Common myeloid progenitor, CD34-positive (primary cell): ENCODE measurements around the gene PDE8A.

ENCODE experiments used
- CTCF ChIA-PET: fragments of 350-600 bp; sonication (Branson Sonifier 250); formaldehyde crosslinking; loops from one replicate; lab custom pipeline; 2021; ENCODE audit warnings: antibody characterized with exemption; lab: Charles Lee
- POLR2A ChIA-PET: fragments of 350-600 bp; sonication (Branson Sonifier 250); formaldehyde crosslinking; loops from one replicate; lab custom pipeline; 2021; ENCODE audit warnings: antibody characterized with exemption; lab: Charles Lee
- DNase-seq, 3 donors: peaks; one replicate each; pipeline versions ENCODE4 v3.0.0 to v3.0.0-alpha.2; 2013
- H3K27ac ChIP-seq, 2 experiments: 1 replicate in 1 of 2; 2 replicates in 1 of 2; pipeline ENCODE4 v1.7.0; 2013; ENCODE audit warnings: inconsistent platforms in 2 of 2, low read length in 2 of 2, mild to moderate bottlenecking in 2 of 2, low read depth in 1 of 2, moderate library complexity in 1 of 2; ENCODE audit not compliant: severe bottlenecking in 2 of 2, insufficient read depth in 1 of 2, poor library complexity in 1 of 2
- H3K27me3 ChIP-seq, 5 experiments: replicated peaks in 2 of 5; 1 replicate in 3 of 5; 2 replicates in 2 of 5; pipeline versions ENCODE4 v1.6.1 to v1.7.0; 2013; ENCODE audit warnings: low read length in 4 of 5, mild to moderate bottlenecking in 2 of 5, moderate library complexity in 2 of 5, inconsistent platforms in 1 of 5; ENCODE audit not compliant: insufficient read depth in 5 of 5, control insufficient read depth in 4 of 5
- H3K36me3 ChIP-seq, 4 experiments: 1 replicate in 2 of 4; 2 replicates in 2 of 4; pipeline versions ENCODE4 v1.6.1 to v1.7.0; 2013; ENCODE audit warnings: low read length in 3 of 4, control low read depth in 1 of 4, mild to moderate bottlenecking in 1 of 4; ENCODE audit not compliant: control insufficient read depth in 4 of 4, insufficient read depth in 4 of 4
- H3K4me1 ChIP-seq, 4 experiments: 1 replicate in 3 of 4; 2 replicates in 1 of 4; pipeline versions ENCODE4 v1.6.1 to v1.7.1; 2013; ENCODE audit warnings: low read length in 3 of 4, mild to moderate bottlenecking in 3 of 4, control low read depth in 1 of 4, inconsistent platforms in 1 of 4, moderate library complexity in 1 of 4; ENCODE audit not compliant: control insufficient read depth in 4 of 4, insufficient read depth in 4 of 4; ENCODE audit errors: control extremely low read depth in 1 of 4
- H3K4me3 ChIP-seq, 7 experiments: 1 replicate in 4 of 7; 2 replicates in 3 of 7; pipeline versions ENCODE4 v1.5.1 to v1.7.0; 2013; ENCODE audit warnings: mild to moderate bottlenecking in 7 of 7, low read length in 6 of 7, moderate library complexity in 6 of 7, inconsistent platforms in 2 of 7, low read depth in 2 of 7, control low read depth in 1 of 7; ENCODE audit not compliant: insufficient read depth in 4 of 7, control insufficient read depth in 1 of 7; ENCODE audit errors: extremely low read depth in 1 of 7
- H3K9me3 ChIP-seq, 5 experiments: 1 replicate in 4 of 5; 2 replicates in 1 of 5; pipeline versions ENCODE4 v1.6.1 to v1.7.1; 2013; ENCODE audit warnings: low read length in 4 of 5, mild to moderate bottlenecking in 2 of 5, inconsistent platforms in 1 of 5, low read depth in 1 of 5, moderate library complexity in 1 of 5; ENCODE audit not compliant: control insufficient read depth in 4 of 5, insufficient read depth in 2 of 5; ENCODE audit errors: control extremely low read depth in 1 of 5
- WGBS: methylation state at CpG from one replicate; pipeline ENCODE4 v1.1.5; 2013; ENCODE audit not compliant: insufficient coverage; 5-methylcytosine and 5-hydroxymethylcytosine counted together

The PDE8A gene

GRCh38 chr15:85045615-85046014, 64.0 kb downstream of the PDE8A start:
- Histone ChIP-seq H3K27ac (no peak overlapping the region), H3K27me3 (no peaks in the 10 kb centered on the region), H3K36me3 (no peaks in the 10 kb centered on the region), H3K4me1 (peaks cover 5 to 19% (median 12%) of the 10 kb centered on the region in 4 experiments), H3K9me3 (no peaks in the 10 kb centered on the region), H3K4me3 (no peak overlapping the region)
- no peak for DNase-seq
- ChIA-PET POLR2A (no interaction called here), CTCF (interaction anchor here (0.6 to 2.9 kb wide), 9 partner anchors 9 to 458 kb away, joined by 3 to 16 read pairs (median 4); no protein-coding TSS in a partner anchor)
- no CpG with 5 or more reads among the region's 1 CpG for WGBS

DNA sequence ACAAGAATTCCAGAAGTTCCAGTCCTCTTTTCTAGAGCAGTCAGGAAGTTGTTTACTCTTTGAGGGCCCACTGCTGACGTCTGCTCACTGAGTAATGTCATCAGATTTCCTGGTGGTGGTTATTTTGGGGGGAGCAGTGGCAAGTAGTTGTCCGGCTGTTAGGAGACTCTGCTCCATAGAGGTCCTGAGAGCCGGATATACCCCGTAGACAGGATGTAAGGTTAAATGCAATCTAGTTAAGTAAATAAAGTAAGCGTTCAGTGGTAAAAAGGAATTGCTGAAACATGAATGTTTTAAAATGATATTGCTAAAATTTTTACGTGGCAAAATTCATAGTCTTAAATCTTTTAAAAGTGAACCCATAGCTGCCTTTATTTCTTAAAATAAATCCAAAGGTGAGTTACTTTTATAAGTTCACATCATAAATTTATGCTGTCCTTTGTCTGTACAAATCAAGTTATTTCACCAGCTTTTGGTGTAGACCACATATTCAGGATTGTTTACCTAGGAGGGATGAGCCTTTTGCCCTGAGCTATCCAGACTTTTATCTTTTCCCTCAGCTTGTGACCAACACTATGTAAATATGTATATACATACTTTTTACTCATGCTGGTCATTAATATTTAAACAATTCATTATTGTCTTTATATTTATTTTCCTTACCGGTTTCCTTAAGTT, 65.8 kb downstream of the PDE8A start:
- no peaks in the 10 kb centered on the region for H3K27me3 ChIP-seq
- DNase-seq = peak; percentile 67 to 76 (median 72)
- CTCF ChIA-PET = interaction anchor here (0.8 to 1.8 kb wide), 10 partner anchors 16 to 460 kb away, joined by 3 to 5 read pairs (median 3); no protein-coding TSS in a partner anchor
- H3K27ac ChIP-seq = peak overlapping the region in 1 of 2 experiments; percentile 66
- POLR2A ChIA-PET = no interaction called here
- no peaks in the 10 kb centered on the region for H3K9me3 ChIP-seq
- peak overlapping the region in 4 of 7 experiments; percentile 8 to 37 (median 26) for H3K4me3 ChIP-seq
- peaks cover 5 to 19% (median 12%) of the 10 kb centered on the region in 4 experiments for H3K4me1 ChIP-seq
- H3K36me3 ChIP-seq = no peaks in the 10 kb centered on the region
- 0% methylated on average over 3 of the region's 7 CpGs for WGBS

- H3K36me3 ChIP-seq = no peaks in the 10 kb centered on the region
- H3K9me3 ChIP-seq = no peaks in the 10 kb centered on the region
- no peaks in the 10 kb centered on the region for H3K27me3 ChIP-seq
- 68% methylated on average over 5 of the region's 6 CpGs for WGBS
- H3K27ac ChIP-seq = no peak overlapping the region
- ChIA-PET CTCF (no interaction called here), POLR2A (no interaction called here)
- H3K4me3 ChIP-seq = no peak overlapping the region
- H3K4me1 ChIP-seq = peaks cover 5 to 19% (median 12%) of the 10 kb centered on the region in 4 experiments
- DNase-seq = no peak
Observed at GRCh38 chr15:85048430-85048829, 66.8 kb downstream of the PDE8A start.

- H3K4me3 ChIP-seq = no peak overlapping the region
- ChIA-PET CTCF (no interaction called here), POLR2A (no interaction called here)
- no peak overlapping the region for H3K27ac ChIP-seq
- no peak for DNase-seq
- H3K27me3 ChIP-seq = no peaks in the 10 kb centered on the region
- peaks cover 5 to 19% (median 12%) of the 10 kb centered on the region in 4 experiments for H3K4me1 ChIP-seq
- no peaks in the 10 kb centered on the region for H3K9me3 ChIP-seq
- no peaks in the 10 kb centered on the region for H3K36me3 ChIP-seq
Observed at GRCh38 chr15:85049805-85050204, 68.1 kb downstream of the PDE8A start.

DNA sequence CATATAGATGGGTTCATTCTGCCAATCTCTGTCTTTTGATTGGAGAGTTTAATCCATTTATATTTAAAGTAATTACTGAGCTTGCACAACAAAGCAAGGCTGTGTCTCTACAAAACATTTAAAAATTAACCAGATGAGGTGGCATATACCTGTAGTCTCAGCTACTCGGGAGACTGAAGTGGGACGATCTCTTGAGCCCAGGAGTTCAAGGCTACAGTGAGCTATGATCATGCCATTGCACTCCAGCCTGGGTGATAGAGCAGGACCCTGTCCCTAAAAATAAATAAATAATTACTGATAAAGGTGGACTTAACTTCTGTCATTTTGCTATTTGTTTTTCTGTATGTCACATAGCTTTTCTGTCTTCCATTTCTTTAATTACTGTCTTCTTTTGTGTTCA, 78.1 kb downstream of the PDE8A start:
- peaks cover 6 to 37% (median 9%) of the 10 kb centered on the region in 5 experiments for H3K9me3 ChIP-seq
- ChIA-PET POLR2A (no interaction called here), CTCF (no interaction called here)
- no peak overlapping the region for H3K27ac ChIP-seq
- no CpG with 5 or more reads among the region's 2 CpGs for WGBS
- no peaks in the 10 kb centered on the region for H3K27me3 ChIP-seq
- no peaks in the 10 kb centered on the region for H3K36me3 ChIP-seq
- H3K4me1 ChIP-seq = no peaks in the 10 kb centered on the region
- H3K4me3 ChIP-seq = no peak overlapping the region
- DNase-seq = no peak

DNA sequence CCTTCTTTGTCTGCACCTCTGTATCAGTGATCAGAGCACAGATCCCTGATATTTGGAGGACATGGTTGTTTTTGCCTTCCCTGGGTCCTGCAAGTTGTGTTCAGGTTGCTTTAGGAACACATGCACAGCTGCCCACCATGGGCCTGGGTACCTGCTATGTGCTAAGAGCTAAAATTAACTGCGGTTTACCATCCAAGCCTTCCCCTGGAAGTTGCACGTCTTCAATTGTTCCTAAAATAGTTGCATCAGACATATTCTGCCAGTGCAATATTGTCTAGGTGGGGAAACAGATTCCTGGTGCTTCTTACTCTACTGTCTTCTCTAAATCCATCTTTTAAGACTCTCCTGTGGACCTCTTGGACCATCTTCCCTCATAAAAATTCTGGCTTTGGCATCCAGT, 80.9 kb downstream of the PDE8A start:
- ChIA-PET POLR2A (no interaction called here), CTCF (no interaction called here)
- Histone ChIP-seq H3K4me3 (no peak overlapping the region), H3K27me3 (no peaks in the 10 kb centered on the region), H3K9me3 (peaks cover 4 to 30% (median 9%) of the 10 kb centered on the region in 5 experiments), H3K4me1 (no peaks in the 10 kb centered on the region), H3K36me3 (no peaks in the 10 kb centered on the region), H3K27ac (no peak overlapping the region)
- no peak for DNase-seq
- WGBS = 100% methylated on average over 2 of the region's 2 CpGs

- ChIA-PET POLR2A (no interaction called here), CTCF (interaction anchor here (1.2 kb wide), 1 partner anchor 38 kb away, joined by 3 read pairs; no protein-coding TSS in a partner anchor)
- H3K4me1 ChIP-seq = no peaks in the 10 kb centered on the region
- no peak overlapping the region for H3K4me3 ChIP-seq
- H3K9me3 ChIP-seq = peaks cover 2 to 27% (median 8%) of the 10 kb centered on the region in 5 experiments
- no peaks in the 10 kb centered on the region for H3K27me3 ChIP-seq
- no peak overlapping the region for H3K27ac ChIP-seq
- WGBS = 90% methylated on average over 1 of the region's 2 CpGs
- DNase-seq = no peak
- H3K36me3 ChIP-seq = no peaks in the 10 kb centered on the region
Observed at GRCh38 chr15:85063088-85063487, 81.4 kb downstream of the PDE8A start.
